GM08714 (cell line): ENCODE results near the gene SRI.

Experiments used
- H3K4me3 ChIP-seq: fragments of 200-500 bp; sonication (Bioruptor generic); 2 replicates; pipeline ENCODE4 v1.5.1; 2014; ENCODE audit warnings: mild to moderate bottlenecking, low read length, inconsistent platforms
- ZNF274 ChIP-seq: IDR thresholded peaks from 2 replicates; pipeline ENCODE4 v1.6.1; 2012; ENCODE audit warnings: mild to moderate bottlenecking, low read depth, low read length

Gene SRI

GRCh38 chr7:88243345-88243909, 23.6 kb upstream of the SRI start:
- no peak for TF ChIP-seq ZNF274
- no peak overlapping the region for H3K4me3 ChIP-seq

GRCh38 chr7:88239852-88240251, 20.0 kb upstream of the SRI start:
- no peak overlapping the region for H3K4me3 ChIP-seq
- no peak for TF ChIP-seq ZNF274

- TF ChIP-seq ZNF274, result no peak
- H3K4me3 ChIP-seq, result no peak overlapping the region
Observed at GRCh38 chr7:88233828-88234227, 14.0 kb upstream of the SRI start.

- TF ChIP-seq ZNF274, result no peak
- H3K4me3 ChIP-seq, result no peak overlapping the region
Observed at GRCh38 chr7:88230646-88231045, 10.8 kb upstream of the SRI start.

GRCh38 chr7:88229302-88229995, 9.6 kb upstream of the SRI start:
- TF ChIP-seq ZNF274, result no peak
- H3K4me3 ChIP-seq, result no peak overlapping the region

GRCh38 chr7:88226886-88227516, 7.2 kb upstream of the SRI start:
- no peak overlapping the region for H3K4me3 ChIP-seq
- no peak for TF ChIP-seq ZNF274

- no peak overlapping the region for H3K4me3 ChIP-seq
- TF ChIP-seq ZNF274, result no peak
Observed at GRCh38 chr7:88226201-88226600, 6.4 kb upstream of the SRI start.

GRCh38 chr7:88224601-88225275, 4.9 kb upstream of the SRI start:
- no peak for TF ChIP-seq ZNF274
- H3K4me3 ChIP-seq, result no peak overlapping the region

- no peak for TF ChIP-seq ZNF274
- no peak overlapping the region for H3K4me3 ChIP-seq
Observed at GRCh38 chr7:88223265-88223664, 3.4 kb upstream of the SRI start.

- H3K4me3 ChIP-seq, result peak overlapping the region; percentile 82
- no peak for TF ChIP-seq ZNF274
Observed at GRCh38 chr7:88218836-88219605, 817 bp downstream of the SRI start.

- no peak for TF ChIP-seq ZNF274
- peak overlapping the region; percentile 82 for H3K4me3 ChIP-seq
Observed at GRCh38 chr7:88218429-88218745, 1.5 kb downstream of the SRI start.

- TF ChIP-seq ZNF274, result no peak
- peak overlapping the region; percentile 82 for H3K4me3 ChIP-seq
Observed at GRCh38 chr7:88217675-88218428, 2.0 kb downstream of the SRI start.

- H3K4me3 ChIP-seq, result no peak overlapping the region
Observed at GRCh38 chr7:88216276-88216675, 3.6 kb downstream of the SRI start.

GRCh38 chr7:88215295-88215694, 4.5 kb downstream of the SRI start:
- H3K4me3 ChIP-seq, result no peak overlapping the region
- TF ChIP-seq ZNF274, result no peak

More at GRCh38 chr7:88216276-88216675, 3.6 kb downstream of the SRI start:
- TF ChIP-seq ZNF274, result no peak
